Stomach (tissue), 4 donors: ENCODE results near the gene TSPAN16.

Experiments
- POLR2A ChIP-seq, 4 donors: fragments of 450-650 bp; IDR thresholded peaks; one replicate each; pipeline ENCODE4 v1.6.1; 2016; ENCODE audit warnings: antibody characterized with exemption in 4 of 4, control low read depth in 2 of 4, mild to moderate bottlenecking in 1 of 4, moderate library complexity in 1 of 4
- POLR2AphosphoS5 ChIP-seq, 3 donors: sonication (generic); formaldehyde crosslinking; IDR thresholded peaks; one replicate each; pipeline ENCODE4 v1.6.1; 2016; ENCODE audit warnings: antibody characterized with exemption in 3 of 3

DNA sequence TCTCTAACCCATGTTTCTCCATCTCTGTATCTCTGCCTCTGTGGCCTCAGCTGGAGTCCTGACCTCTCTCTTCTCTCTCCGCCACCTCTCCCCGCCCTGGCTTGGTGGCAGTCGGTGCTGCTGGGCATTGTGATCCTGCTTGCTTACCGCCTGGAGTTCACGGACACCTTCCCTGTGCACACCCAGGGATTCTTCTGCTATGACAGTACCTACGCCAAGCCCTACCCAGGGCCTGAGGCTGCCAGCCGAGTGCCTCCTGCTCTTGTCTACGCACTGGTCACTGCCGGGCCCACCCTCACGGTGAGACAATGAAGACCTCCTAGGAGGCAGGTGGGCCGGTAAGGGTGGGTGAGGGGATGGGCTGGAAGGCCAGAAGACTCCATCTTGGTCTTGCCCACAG is 63.5 kb downstream of the TSPAN16 start:
- TF ChIP-seq POLR2A (IDR thresholded peaks at IDR 0.05): no peak
- no peak for TF ChIP-seq POLR2AphosphoS5 (IDR thresholded peaks at IDR 0.05)
